Heart left ventricle (tissue), 16 donors: ENCODE measurements around the gene TOP1. TPM values are rescaled to one million over a fixed set of nuclear protein-coding genes. Genes with fewer than 3 reads are reported as not detected.

Source experiments
- ATAC-seq, 4 donors: fragments of 200-7000 bp; cut with Tn5 transposase; one replicate each; pipeline ENCODE4 v1.9.1; 2020 to 2022; ENCODE audit warnings: moderate library complexity in 4 of 4, mild to moderate bottlenecking in 3 of 4, moderate number of reproducible peaks in 1 of 4
- DNase-seq, 5 donors: peaks; one replicate each; pipeline ENCODE4 v3.0.0-alpha.2; 2020
- H3K27ac ChIP-seq, 12 donors: fragments of 200-600 bp; sonication (generic) in 4 of 12; one replicate each; pipeline versions ENCODE4 v1.5.0 to v1.8.0; 2016 to 2022; ENCODE audit warnings: mild to moderate bottlenecking in 2 of 12
- H3K27me3 ChIP-seq, 9 donors: fragments of 200-600 bp; sonication (generic) in 2 of 9; one replicate each; pipeline versions ENCODE4 v1.5.1 to v1.8.0; 2016 to 2022; ENCODE audit warnings: mild to moderate bottlenecking in 3 of 9
- H3K36me3 ChIP-seq, 9 donors: fragments of 200-600 bp; sonication (generic) in 2 of 9; one replicate each; pipeline versions ENCODE4 v1.5.0 to v1.8.0; 2018 to 2022; ENCODE audit warnings: mild to moderate bottlenecking in 2 of 9
- H3K4me1 ChIP-seq, 12 donors: fragments of 200-600 bp; sonication (generic) in 4 of 12; one replicate each; pipeline versions ENCODE4 v1.5.0 to v1.8.0; 2016 to 2022; ENCODE audit warnings: mild to moderate bottlenecking in 3 of 12
- H3K4me3 ChIP-seq, 12 donors: fragments of 200-600 bp; sonication (generic) in 4 of 12; one replicate each; pipeline versions ENCODE4 v1.5.0 to v1.8.0; 2017 to 2022; ENCODE audit warnings: mild to moderate bottlenecking in 9 of 12, moderate library complexity in 4 of 12
- H3K9me3 ChIP-seq, 12 donors: fragments of 200-600 bp; sonication (generic) in 4 of 12; one replicate each; pipeline versions ENCODE4 v1.5.0 to v1.8.0; 2016 to 2022; ENCODE audit warnings: mild to moderate bottlenecking in 1 of 12
- POLR2A ChIP-seq, 2 donors: fragments of 450-650 bp; IDR thresholded peaks; one replicate each; pipeline ENCODE4 v1.6.1; 2017; ENCODE audit warnings: antibody characterized with exemption in 2 of 2, mild to moderate bottlenecking in 2 of 2, moderate library complexity in 2 of 2
- WGBS, 4 donors: extraction: QIAGEN DNeasy Blood & Tissue Kit in 2 of 4; methylation state at CpG; one replicate each; pipeline versions ENCODE4 v1.1.5 to v1.1.7; 2013 to 2018; 5-methylcytosine and 5-hydroxymethylcytosine counted together
- intact Hi-C, 10 donors: fragments of 100-400 bp; cut with DNase I; formaldehyde crosslinking; loops; one replicate each; pipeline versions ENCODE4 v1.11.1 to v1.14.2; 2022
- polyA plus RNA-seq, 2 donors: library from polyadenylated mRNA; stranded (reverse); fragments of 200-250 nt; gene quantifications; one replicate each; pipeline ENCODE4 v1.2.3, GENCODE V29; 2013
- total RNA-seq, 9 donors: library from RNA; depleted of rRNA in 2 of 9; stranded (reverse); fragments of >200 nt in 2 of 9; fragmentation: NEBNext Ultra II Directional in 3 of 9; extraction: Animal tissue kit (Norgen Biotek cat#: 25700) in 3 of 9; gene quantifications; one replicate each; pipeline versions ENCODE4 v1.1.0 to v1.2.4, GENCODE V29; 2016 to 2023
- TF ChIP-seq, protein P1 (sequence below), 12 donors: fragments of 200-600 bp; sonication (generic) in 4 of 12; IDR thresholded peaks; one replicate each; pipeline versions ENCODE4 v1.5.0 to v1.8.0; 2018 to 2022; ENCODE audit warnings: antibody characterized with exemption in 12 of 12, mild to moderate bottlenecking in 5 of 12
- donor health status: ischemic (EF 13 %, LVEDD 7.1; RV severe dilation, severe dysfunction).
- donor health status: healthy with polysubstance abuse.
- donor health status: DM: no; HTN: yes; CAD: no.
- donor health status: DM: no; HTN: no; CAD: no.
- donor health status: ischemic (EF 25% LVEDD 6.9; RV normal size, moderate dysfunction).
- donor health status: ischemic (EF 25% LVEDD 5.7; RV mildly dilated, moderate dysfunction).
- donor health status: healthy.
- donor health status: DM: yes; HTN: yes; CAD: no.
- donor health status: ischemic (EF 35%, LVEDD 5.7; RV mildly dilated, moderate dysfunction).
- donor health status: nonischemic (EF 11% LVEDD 7.7; RV severe dilation, severe dysfunction).
- donor health status: DM: yes; HTN: yes; CAD: no.
- donor health status: PGD.
- donor health status: ischemic (EF 29% LVEDD 5.4; RV normal size, mild dysfunction).
- donor health status: nonischemic (EF 23%, LVEDD 6.1; RV moderate dilation, normal function).

Gene TOP1
- total and polyA plus RNA-seq, 11 donors: 11.6 to 32.3 (median 21.4) TPM

- H3K27ac ChIP-seq: no peak overlapping the region
Measured at GRCh38 chr20:40992349-40993113, 36.1 kb upstream of the TOP1 start.

DNA sequence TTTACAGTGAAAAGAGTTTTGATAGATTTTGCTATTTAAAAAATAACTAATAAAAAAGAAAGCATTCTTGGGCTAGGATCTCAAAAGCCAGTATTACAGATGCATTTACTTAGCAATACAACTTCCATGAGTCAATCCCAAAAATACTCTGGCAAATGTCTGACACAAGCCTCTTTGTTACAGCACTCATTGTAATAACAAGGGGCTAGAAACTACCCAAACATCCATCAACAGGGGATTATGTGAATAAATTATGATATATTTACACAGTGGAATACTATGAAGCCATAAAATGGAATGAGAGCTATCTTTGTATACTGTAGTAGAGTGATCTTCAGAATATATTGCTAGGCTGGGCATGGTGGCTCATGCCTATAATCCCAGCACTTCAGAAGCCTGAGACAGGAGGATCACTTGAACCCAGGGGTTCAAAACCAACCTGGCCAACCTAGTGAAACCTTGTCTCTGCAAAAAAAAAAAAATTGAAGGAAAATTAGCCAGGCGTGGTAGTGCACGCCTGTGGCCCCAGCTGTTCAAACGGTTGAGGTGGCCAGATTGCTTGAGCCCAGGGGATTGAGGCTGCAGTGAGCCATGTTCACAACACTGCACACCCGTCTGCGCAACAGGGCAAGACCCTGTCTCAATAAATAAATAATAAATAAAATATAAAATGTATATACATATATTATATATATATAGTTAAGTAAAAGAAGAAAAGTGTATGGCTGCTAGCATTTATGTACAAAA lies 34.7 kb upstream of the TOP1 start:
- ATAC-seq: no peak

More at GRCh38 chr20:40992349-40993113, 36.1 kb upstream of the TOP1 start:
- ATAC-seq: no peak
- Histone ChIP-seq H3K27me3 (no peaks in the 10 kb centered on the region), H3K4me3 (no peak overlapping the region), H3K4me1 (peaks cover 0 to 17% (median 0%) of the 10 kb centered on the region in 12 donors), H3K9me3 (no peaks in the 10 kb centered on the region), H3K36me3 (no peaks in the 10 kb centered on the region)
- intact Hi-C loops: loop anchor here in 9 of 10 donors (2.0 to 10.0 kb wide), 6 partner anchors 34 to 342 kb away; partner anchors contain the start of gene TOP1 (in 1 of the 9)
- no peak for TF ChIP-seq POLR2A (IDR thresholded peaks at IDR 0.05)
- TF ChIP-seq, protein P1, sequence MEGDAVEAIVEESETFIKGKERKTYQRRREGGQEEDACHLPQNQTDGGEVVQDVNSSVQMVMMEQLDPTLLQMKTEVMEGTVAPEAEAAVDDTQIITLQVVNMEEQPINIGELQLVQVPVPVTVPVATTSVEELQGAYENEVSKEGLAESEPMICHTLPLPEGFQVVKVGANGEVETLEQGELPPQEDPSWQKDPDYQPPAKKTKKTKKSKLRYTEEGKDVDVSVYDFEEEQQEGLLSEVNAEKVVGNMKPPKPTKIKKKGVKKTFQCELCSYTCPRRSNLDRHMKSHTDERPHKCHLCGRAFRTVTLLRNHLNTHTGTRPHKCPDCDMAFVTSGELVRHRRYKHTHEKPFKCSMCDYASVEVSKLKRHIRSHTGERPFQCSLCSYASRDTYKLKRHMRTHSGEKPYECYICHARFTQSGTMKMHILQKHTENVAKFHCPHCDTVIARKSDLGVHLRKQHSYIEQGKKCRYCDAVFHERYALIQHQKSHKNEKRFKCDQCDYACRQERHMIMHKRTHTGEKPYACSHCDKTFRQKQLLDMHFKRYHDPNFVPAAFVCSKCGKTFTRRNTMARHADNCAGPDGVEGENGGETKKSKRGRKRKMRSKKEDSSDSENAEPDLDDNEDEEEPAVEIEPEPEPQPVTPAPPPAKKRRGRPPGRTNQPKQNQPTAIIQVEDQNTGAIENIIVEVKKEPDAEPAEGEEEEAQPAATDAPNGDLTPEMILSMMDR (IDR thresholded peaks at IDR 0.05): no peak
- DNase-seq: no peak
- 94 to 95% (median 95%) methylated on average over 2 of the region's 2 CpGs for WGBS, 4 donors

DNA sequence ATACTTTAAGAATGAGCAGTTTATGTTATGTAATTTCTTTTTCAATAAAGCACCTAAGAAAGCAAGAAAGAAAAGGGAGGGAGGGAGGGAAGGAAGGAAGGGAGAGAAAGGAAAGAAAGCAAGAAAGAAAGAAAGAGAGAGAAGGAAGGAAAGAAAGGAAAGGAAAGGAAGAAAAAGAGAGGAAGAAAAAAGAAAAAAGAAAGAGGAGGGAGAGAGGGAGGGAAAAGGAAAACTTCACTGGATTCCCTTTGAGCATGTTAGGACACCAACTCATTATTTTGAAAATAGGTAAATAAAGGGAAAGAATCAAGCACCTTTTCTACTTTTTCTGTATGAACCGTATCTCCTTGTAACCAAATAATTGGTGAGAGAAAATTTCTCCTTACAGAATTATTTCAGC lies 32.3 kb upstream of the TOP1 start:
- Histone ChIP-seq H3K27ac (no peak overlapping the region), H3K9me3 (no peaks in the 10 kb centered on the region), H3K36me3 (no peaks in the 10 kb centered on the region), H3K4me3 (no peak overlapping the region), H3K27me3 (no peaks in the 10 kb centered on the region), H3K4me1 (peaks cover 0 to 6% (median 0%) of the 10 kb centered on the region in 12 donors)
- no peak for ATAC-seq
- WGBS, 4 donors: 93 to 98% (median 95%) methylated on average over 1 of the region's 1 CpG
- TF ChIP-seq, protein P1 (IDR thresholded peaks at IDR 0.05): no peak
- no peak for TF ChIP-seq POLR2A (IDR thresholded peaks at IDR 0.05)
- DNase-seq: no peak
- intact Hi-C loops: loop anchor here in 1 of 10 donors (10.0 kb wide), 1 partner anchor 338 kb away; no protein-coding TSS in a partner anchor

More for the DNA sequence above, 34.7 kb upstream of the TOP1 start:
- no peaks in the 10 kb centered on the region for H3K36me3 ChIP-seq
- H3K27ac ChIP-seq: no peak overlapping the region
- intact Hi-C loops: loop anchor here in 9 of 10 donors (2.0 to 10.0 kb wide), 6 partner anchors 33 to 341 kb away; partner anchors contain the start of gene TOP1 (in 1 of the 9)
- no peak for DNase-seq
- TF ChIP-seq, protein P1 (IDR thresholded peaks at IDR 0.05): no peak
- no peak for TF ChIP-seq POLR2A (IDR thresholded peaks at IDR 0.05)
- no peak overlapping the region for H3K4me3 ChIP-seq
- H3K4me1 ChIP-seq: peaks cover 0 to 17% (median 0%) of the 10 kb centered on the region in 12 donors
- WGBS, 4 donors: 85 to 96% (median 95%) methylated on average over 5 of the region's 5 CpGs
- H3K9me3 ChIP-seq: no peaks in the 10 kb centered on the region
- H3K27me3 ChIP-seq: no peaks in the 10 kb centered on the region

DNA sequence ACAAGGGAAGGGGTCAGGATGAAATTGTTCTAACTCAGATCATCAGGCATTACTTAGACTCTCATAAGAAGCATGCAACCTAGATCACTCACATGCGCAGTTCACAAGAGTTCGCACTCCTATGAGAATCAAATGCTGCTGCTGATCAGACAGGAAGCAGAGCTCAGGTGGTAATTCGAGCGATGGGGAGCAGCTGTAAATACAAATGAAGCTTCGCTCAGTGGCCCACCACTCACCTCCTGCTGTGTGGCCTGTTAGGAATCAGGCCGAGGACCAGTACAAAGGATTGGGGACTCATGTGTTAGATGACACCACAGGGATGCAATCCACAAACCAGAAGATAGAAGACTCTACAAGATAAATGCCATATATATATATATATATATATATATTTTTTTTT lies 31.5 kb upstream of the TOP1 start:
- no peak for ATAC-seq

More for the DNA sequence above, 31.5 kb upstream of the TOP1 start:
- Histone ChIP-seq H3K36me3 (no peaks in the 10 kb centered on the region), H3K4me3 (no peak overlapping the region), H3K4me1 (peaks cover 0 to 1% (median 0%) of the 10 kb centered on the region in 12 donors), H3K9me3 (no peaks in the 10 kb centered on the region), H3K27ac (no peak overlapping the region), H3K27me3 (no peaks in the 10 kb centered on the region)
- intact Hi-C loops: loop anchor here in 1 of 10 donors (10.0 kb wide), 1 partner anchor 338 kb away; no protein-coding TSS in a partner anchor
- no peak for DNase-seq
- TF ChIP-seq, protein P1 (IDR thresholded peaks at IDR 0.05): no peak
- TF ChIP-seq POLR2A (IDR thresholded peaks at IDR 0.05): no peak
- 85 to 90% (median 87%) methylated on average over 6 of the region's 6 CpGs for WGBS, 4 donors
